Activated CD4-positive, alpha-beta T cell treated with anti-CD3 and anti-CD28 coated beads, Interleukin-2, amount 10 ng/mL, durations not matched to agents 24 days and 14 days (primary cell): ENCODE measurements around the gene FOXJ1. TPM values are rescaled to one million over a fixed set of nuclear protein-coding genes. Genes with fewer than 3 reads are reported as not detected.

ENCODE experiments used
- DNase-seq: peaks from one replicate; pipeline ENCODE4 v3.0.0; 2022
- H3K27ac Mint-ChIP-seq: one replicate; pipeline ENCODE4 v1.8.0; 2022; ENCODE audit warnings: mild to moderate bottlenecking, mixed read lengths
- H3K27me3 Mint-ChIP-seq: one replicate; pipeline ENCODE4 v1.8.0; 2022; ENCODE audit warnings: mixed read lengths
- H3K36me3 Mint-ChIP-seq: one replicate; pipeline ENCODE4 v1.8.0; 2022; ENCODE audit warnings: low read depth, mild to moderate bottlenecking, mixed read lengths
- H3K4me1 Mint-ChIP-seq: one replicate; pipeline ENCODE4 v1.8.0; 2021; ENCODE audit warnings: mixed read lengths
- H3K4me3 Mint-ChIP-seq: one replicate; pipeline ENCODE4 v1.8.0; 2022; ENCODE audit warnings: mild to moderate bottlenecking, moderate library complexity, mixed read lengths
- H3K9me3 Mint-ChIP-seq: one replicate; pipeline ENCODE4 v1.8.0; 2021; ENCODE audit warnings: mixed read lengths
- intact Hi-C: fragments of 100-400 bp; cut with micrococcal nuclease; formaldehyde crosslinking; loops from one replicate; pipeline ENCODE4 v1.15.1; 2023
- total RNA-seq: library from RNA; stranded (reverse); gene quantifications from 2 replicates; pipeline ENCODE4 v1.2.3, GENCODE V29; 2022

The FOXJ1 gene
- total RNA-seq, 1 donor from 2014 or later = 0.35 TPM

DNA sequence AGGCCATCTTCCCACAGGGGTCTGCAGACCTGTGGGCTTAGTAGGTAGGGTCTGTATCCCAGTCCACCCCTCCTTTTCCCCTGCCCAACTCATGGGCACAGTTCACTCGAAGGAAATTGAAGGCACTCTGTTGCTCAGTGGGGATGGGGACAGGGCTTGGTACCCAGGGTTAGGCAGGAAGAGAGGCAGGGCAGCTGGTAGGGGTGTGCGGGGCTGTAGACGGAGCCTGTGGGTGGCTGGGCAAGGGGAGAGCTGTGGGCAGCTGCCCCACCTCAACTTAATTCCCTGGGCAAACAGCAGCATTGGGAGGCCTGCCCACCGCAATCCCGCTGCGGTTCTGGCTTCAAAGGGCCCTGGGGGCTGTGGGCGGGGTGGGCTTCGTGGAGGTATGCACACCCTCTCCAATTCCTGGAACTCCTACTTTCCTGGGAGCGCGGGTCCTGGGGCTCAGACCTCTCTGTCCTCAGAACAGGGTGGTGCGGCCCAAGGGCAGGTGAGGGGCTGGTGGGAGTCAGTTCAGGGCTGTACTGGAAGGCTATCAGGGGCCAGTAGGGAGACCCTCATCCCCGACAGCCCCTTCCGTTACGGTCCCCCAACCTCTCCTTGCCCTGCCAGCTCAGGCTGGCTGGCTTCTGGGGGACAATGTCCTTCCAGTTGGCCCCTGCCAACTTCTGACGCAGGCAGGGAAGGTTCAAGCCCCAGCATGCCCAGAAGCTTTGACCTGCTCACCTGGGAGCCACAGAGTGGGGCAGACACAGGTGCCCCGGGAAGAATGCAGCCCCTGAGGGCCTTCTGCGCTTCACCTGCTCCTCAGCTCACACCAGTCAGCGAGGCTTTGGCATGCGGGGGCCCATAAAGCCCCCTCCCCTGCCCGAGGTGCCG is 9.1 kb downstream of the FOXJ1 start:
- H3K9me3 Mint-ChIP-seq = no peaks in the 10 kb centered on the region
- no peaks in the 10 kb centered on the region for H3K27me3 Mint-ChIP-seq
- DNase-seq = no peak
- no peaks in the 10 kb centered on the region for H3K36me3 Mint-ChIP-seq
- no peak overlapping the region for H3K4me3 Mint-ChIP-seq
- H3K27ac Mint-ChIP-seq = no peak overlapping the region
- H3K4me1 Mint-ChIP-seq = peaks cover 14% of the 10 kb centered on the region
- intact Hi-C loops = no loop called here

DNA sequence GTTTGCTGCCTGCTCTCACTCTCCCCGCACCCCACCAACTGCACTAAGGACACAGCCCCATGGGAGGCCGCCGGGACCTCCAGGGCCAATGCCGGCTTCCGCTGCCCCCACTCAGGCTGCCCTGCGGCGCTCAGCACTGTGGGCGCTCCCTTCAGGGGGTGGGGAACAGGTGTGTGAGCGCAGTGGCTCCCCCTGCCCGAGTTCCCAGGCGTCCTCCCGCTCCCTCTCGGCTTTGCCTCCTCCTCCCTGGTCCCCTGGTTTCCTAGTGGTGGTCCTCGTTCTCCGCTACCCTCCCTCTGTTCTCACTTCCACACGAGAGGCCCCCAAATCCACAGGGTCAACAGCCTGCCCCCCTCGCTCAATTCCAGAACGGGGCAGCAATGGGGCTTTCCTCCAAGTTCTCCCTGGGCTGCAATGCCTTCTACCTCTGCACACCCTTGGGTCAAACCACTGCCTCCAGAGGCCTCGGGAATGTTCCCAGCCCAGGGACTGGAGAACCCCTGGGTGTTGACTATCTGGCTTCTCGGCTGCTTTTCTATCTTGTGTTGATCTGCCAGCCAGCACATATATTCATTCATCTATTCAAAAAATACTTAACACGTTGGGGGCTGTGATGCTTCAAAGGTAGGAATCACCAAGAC is 9.9 kb downstream of the FOXJ1 start:
- H3K27ac Mint-ChIP-seq = no peak overlapping the region
- no peaks in the 10 kb centered on the region for H3K27me3 Mint-ChIP-seq
- H3K9me3 Mint-ChIP-seq = no peaks in the 10 kb centered on the region
- no peaks in the 10 kb centered on the region for H3K36me3 Mint-ChIP-seq
- H3K4me1 Mint-ChIP-seq = peaks cover 22% of the 10 kb centered on the region
- DNase-seq = no peak
- intact Hi-C loops = no loop called here
- H3K4me3 Mint-ChIP-seq = no peak overlapping the region

DNA sequence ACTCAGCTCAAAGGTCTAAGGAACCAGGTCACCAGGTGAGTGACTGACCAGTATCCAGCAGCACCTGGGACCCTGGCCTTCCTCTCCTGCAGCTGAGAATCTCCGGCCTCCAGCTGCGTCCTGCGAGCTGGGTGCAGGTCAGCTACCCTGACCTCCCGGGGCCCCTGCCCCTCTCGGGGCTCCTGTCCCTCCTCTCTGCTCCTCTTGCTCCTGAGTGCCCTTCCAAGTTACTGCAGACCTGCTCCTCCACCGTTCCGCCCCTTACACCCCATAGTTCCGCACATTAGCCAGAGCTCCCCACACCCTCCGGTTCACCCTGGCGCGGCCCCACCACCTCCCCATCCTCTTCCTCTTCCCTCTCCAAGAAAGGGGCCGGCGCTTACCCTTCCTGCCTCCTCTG is 10.6 kb downstream of the FOXJ1 start:
- no peak overlapping the region for H3K27ac Mint-ChIP-seq
- DNase-seq = no peak
- no peak overlapping the region for H3K4me3 Mint-ChIP-seq
- intact Hi-C loops = no loop called here
- H3K4me1 Mint-ChIP-seq = peaks cover 26% of the 10 kb centered on the region
- no peaks in the 10 kb centered on the region for H3K9me3 Mint-ChIP-seq
- no peaks in the 10 kb centered on the region for H3K27me3 Mint-ChIP-seq
- no peaks in the 10 kb centered on the region for H3K36me3 Mint-ChIP-seq

DNA sequence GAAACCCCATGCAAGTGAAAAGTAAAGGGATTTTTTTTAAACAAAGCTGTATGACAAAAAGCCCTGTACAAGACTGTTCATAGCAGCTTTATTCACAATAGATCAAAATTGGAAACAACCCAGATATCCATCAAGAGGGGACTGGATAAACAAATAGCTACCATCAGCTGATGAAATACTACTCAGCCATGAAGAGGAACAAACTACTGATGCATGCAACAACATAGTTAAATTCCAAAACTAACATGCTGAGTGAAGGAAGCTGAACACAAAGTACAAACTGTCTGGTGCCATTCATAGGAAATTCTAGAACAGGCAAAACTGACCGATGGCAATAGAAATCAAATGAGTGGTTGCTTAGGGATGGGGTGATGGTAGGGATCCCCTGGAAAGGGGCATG is 15.1 kb downstream of the FOXJ1 start:
- Mint-ChIP-seq H3K4me3 (no peak overlapping the region), H3K4me1 (peaks cover 25% of the 10 kb centered on the region), H3K27ac (no peak overlapping the region), H3K9me3 (no peaks in the 10 kb centered on the region), H3K27me3 (no peaks in the 10 kb centered on the region), H3K36me3 (no peaks in the 10 kb centered on the region)
- DNase-seq = no peak
- intact Hi-C loops = no loop called here

DNA sequence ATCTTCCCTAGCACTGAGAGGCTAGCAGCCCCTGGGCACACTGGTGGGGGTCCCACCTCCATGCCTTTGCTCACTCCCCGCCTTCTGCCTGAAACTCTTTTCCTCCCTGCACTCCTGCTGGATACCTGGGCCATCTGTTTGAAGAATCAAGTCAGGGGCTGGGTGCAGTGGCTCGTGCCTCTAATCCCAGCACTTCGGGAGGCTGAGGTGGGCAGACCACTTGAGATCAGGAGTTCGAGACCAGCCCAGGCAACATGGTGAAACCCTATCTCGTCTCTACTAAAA is 15.7 kb downstream of the FOXJ1 start:
- DNase-seq = no peak
- intact Hi-C loops = no loop called here

DNA sequence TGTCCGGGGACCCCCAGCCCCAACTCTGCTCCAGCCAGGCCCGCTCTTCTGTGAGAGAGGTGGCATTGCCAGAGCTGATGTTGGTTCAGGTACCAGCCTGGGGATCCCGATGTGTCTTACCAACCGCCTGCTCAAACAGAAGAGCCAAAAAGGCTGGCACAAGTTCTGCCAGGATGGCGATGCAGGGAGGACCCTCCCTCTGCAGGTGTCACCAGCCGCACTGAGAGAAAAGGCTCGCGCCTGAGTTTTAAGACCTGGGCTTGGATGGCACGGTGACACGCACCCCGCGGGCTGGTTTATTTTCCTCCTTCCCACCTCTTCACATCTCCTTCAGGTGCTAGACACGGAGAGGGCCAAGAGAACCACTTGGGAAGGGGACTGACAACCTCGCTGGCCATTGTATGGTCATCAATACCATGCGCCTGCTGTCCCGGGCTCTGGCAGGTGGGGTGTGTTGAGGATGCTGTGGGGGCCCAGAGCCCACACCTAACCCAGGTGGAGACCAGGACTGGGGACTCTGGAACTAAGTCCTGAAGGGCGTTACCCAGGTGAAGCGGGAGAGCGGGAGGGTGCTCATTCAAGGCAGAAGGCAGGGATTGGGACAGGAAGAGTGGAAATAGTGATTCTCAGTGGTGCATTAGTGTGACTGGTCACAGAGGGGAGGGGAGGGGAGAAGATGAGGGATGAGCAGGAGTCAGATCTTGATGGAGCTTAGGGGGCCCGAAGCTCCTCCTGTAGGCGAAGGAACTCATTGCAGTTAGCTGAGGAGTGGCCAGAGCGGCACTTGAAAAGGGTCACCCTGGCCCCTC is 16.3 kb downstream of the FOXJ1 start:
- H3K4me1 Mint-ChIP-seq = peaks cover 27% of the 10 kb centered on the region
- H3K36me3 Mint-ChIP-seq = no peaks in the 10 kb centered on the region
- no peaks in the 10 kb centered on the region for H3K27me3 Mint-ChIP-seq
- no peak for DNase-seq
- peak overlapping the region; percentile 36 for H3K27ac Mint-ChIP-seq
- H3K4me3 Mint-ChIP-seq = no peak overlapping the region
- intact Hi-C loops = loop anchor here (5.0 kb wide), 1 partner anchor 173 kb away; no protein-coding TSS in a partner anchor
- no peaks in the 10 kb centered on the region for H3K9me3 Mint-ChIP-seq

More for the DNA sequence above, 15.7 kb downstream of the FOXJ1 start:
- peaks cover 27% of the 10 kb centered on the region for H3K4me1 Mint-ChIP-seq
- no peaks in the 10 kb centered on the region for H3K36me3 Mint-ChIP-seq
- H3K27ac Mint-ChIP-seq = no peak overlapping the region
- H3K9me3 Mint-ChIP-seq = no peaks in the 10 kb centered on the region
- H3K4me3 Mint-ChIP-seq = no peak overlapping the region
- H3K27me3 Mint-ChIP-seq = no peaks in the 10 kb centered on the region

DNA sequence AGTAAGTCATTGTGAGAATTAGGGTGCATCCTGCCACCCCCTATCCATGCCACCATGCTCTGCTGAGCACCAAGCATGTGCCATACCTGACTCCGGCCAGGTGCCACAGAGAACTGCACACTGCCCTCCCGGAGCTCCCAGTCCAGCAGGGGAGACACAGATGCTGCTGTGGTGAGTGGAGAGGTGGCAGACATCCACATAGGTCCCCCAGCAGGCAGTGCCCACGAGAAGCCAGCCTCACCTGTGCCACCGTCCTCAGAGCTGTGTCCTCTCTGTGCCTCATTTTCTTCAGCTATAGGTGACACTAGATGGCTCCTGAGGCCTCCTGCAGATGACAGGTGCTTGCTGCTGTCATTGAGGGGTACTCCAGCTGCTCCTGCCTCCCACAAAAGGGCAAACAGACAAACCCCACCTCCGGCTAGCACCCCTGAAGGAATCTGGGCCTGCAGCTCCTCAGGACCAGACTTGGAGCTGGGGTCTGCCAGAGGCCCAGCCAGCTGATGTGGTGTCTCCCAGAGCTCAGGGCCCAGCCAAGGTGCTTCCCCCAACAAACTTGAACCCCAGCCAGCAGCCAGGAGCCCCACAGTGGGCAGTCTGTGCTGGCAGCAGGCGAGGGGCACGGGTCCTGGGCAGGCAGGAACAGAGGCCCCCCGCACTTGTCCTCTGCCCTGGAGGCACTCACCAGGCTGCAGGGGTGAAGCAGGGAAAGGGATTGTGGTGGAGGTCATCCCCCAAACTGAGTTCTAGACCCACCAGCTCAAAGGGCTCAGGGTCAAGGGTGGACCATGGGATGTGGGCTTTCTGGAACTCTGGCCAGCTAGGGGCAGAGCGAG is 17.1 kb downstream of the FOXJ1 start:
- H3K27me3 Mint-ChIP-seq = no peaks in the 10 kb centered on the region
- peaks cover 27% of the 10 kb centered on the region for H3K4me1 Mint-ChIP-seq
- DNase-seq = no peak
- H3K9me3 Mint-ChIP-seq = no peaks in the 10 kb centered on the region
- intact Hi-C loops = loop anchor here (5.0 kb wide), 1 partner anchor 173 kb away; no protein-coding TSS in a partner anchor
- no peaks in the 10 kb centered on the region for H3K36me3 Mint-ChIP-seq
- H3K27ac Mint-ChIP-seq = no peak overlapping the region
- H3K4me3 Mint-ChIP-seq = no peak overlapping the region

DNA sequence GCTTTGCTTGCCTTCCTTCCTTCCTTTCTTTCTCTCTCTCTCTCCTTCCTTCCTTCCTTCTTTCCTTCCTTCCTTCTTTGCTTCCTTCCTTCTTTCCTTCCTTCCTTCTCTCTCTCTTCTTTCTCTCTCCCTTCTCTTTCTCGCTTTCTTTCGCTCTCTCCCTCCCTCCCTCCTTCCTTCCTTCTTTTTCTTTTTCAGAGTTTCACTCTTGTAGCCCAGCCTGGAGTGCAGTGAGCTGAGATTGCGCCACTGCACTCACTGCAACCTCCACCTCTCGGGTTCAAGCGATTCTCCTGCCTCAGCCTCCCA is 17.9 kb downstream of the FOXJ1 start:
- Mint-ChIP-seq H3K27me3 (no peaks in the 10 kb centered on the region), H3K36me3 (no peaks in the 10 kb centered on the region), H3K4me1 (peaks cover 27% of the 10 kb centered on the region), H3K9me3 (no peaks in the 10 kb centered on the region), H3K27ac (peak overlapping the region; percentile 75), H3K4me3 (peak overlapping the region; percentile 34)
- intact Hi-C loops = loop anchor here (5.0 kb wide), 1 partner anchor 174 kb away; no protein-coding TSS in a partner anchor
- DNase-seq = no peak

DNA sequence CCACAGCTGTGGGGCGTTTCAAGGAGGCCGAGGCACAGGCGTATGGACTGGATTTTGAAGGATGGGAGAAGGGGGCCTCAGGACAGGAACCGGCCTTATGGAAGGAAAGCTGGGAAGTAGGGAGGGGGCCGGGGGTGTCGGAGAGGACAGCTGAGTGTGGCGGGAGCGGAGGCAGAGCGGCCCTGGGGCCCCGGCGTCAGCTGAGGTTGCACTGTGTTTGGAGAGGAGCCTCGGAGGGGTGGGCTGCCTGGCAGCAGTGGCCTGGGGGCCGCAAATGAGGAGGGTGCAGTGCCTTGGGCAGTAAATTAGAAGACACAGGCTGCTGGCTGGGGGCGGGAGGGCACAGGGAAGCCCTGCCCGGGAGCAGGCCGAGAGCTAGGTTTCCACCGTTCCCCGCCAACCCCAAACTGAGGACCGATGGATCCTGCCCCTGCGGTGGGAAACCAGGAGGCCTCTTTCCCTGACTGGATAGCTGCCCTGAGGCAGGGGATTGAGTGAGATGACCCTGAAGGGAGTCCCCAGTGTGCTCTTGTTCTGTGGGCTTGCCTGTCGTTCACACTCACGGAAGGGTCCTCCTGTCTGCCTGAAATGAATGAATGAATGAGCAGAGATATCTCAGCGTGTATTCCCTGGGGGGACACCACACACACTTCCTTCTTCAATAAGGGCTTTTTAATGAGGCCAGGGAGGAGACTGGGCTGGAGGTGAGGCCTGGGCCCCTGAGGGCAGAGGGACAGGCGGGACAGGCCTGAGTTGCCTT is 18.4 kb downstream of the FOXJ1 start:
- no peak for DNase-seq
- Mint-ChIP-seq H3K36me3 (no peaks in the 10 kb centered on the region), H3K4me1 (peaks cover 27% of the 10 kb centered on the region), H3K27me3 (no peaks in the 10 kb centered on the region), H3K4me3 (peak overlapping the region; percentile 47), H3K27ac (peak overlapping the region; percentile 75), H3K9me3 (no peaks in the 10 kb centered on the region)
- intact Hi-C loops = loop anchor here (5.0 kb wide), 1 partner anchor 175 kb away; no protein-coding TSS in a partner anchor

DNA sequence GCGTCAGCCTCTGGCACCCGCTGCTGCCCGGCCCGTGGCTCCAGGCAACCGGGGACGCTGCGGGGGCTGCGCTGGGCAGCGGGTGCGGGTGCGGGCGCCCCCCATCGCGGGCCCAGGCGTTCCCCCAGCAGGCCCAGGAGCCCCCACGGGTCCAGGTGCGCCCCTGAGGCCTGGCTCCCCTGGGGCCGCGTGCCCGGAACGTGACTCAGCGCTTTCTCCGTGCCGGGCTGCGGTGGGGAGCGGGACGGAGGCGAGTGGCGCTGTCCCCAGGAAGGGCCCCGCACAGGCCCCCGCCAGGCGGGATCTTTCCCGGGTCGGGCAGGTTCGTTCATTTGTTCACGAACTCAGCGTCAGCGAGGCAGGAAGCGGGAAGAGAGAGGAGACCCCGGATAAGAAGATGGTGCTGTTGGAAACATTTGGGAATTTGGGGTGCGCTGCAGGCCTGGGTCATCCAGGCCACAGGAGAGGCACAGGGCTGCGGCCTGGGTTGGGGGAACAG is 19.1 kb downstream of the FOXJ1 start:
- Mint-ChIP-seq H3K27me3 (no peaks in the 10 kb centered on the region), H3K4me3 (peak overlapping the region; percentile 47), H3K9me3 (no peaks in the 10 kb centered on the region), H3K27ac (peak overlapping the region; percentile 72), H3K4me1 (peaks cover 24% of the 10 kb centered on the region), H3K36me3 (no peaks in the 10 kb centered on the region)
- DNase-seq = peak; percentile 69
- intact Hi-C loops = loop anchor here (1.0 to 5.0 kb wide), 4 partner anchors 59 to 175 kb away; no protein-coding TSS in a partner anchor

DNA sequence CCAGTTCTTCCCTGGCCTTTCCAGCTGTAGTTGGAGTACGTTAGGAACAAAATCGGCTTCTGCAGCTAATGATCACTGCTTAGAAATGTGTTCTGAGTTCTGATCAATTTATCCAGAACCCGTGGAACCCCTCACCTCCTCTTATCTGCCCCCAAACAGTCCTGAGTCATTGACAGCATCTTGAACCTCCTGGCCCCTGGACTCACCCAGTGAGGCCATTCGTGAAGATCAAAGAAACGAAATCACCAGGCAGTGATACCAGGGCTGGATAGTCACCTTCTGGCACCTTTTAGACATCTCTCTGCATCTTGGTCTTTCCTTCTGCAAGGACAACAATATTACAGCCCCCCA is 20.4 kb downstream of the FOXJ1 start:
- peak overlapping the region; percentile 57 for H3K27ac Mint-ChIP-seq
- intact Hi-C loops = loop anchor here (1.0 to 5.0 kb wide), 4 partner anchors 60 to 177 kb away; no protein-coding TSS in a partner anchor
- no peak for DNase-seq
- no peaks in the 10 kb centered on the region for H3K9me3 Mint-ChIP-seq
- H3K36me3 Mint-ChIP-seq = no peaks in the 10 kb centered on the region
- no peaks in the 10 kb centered on the region for H3K27me3 Mint-ChIP-seq
- H3K4me3 Mint-ChIP-seq = no peak overlapping the region
- peaks cover 11% of the 10 kb centered on the region for H3K4me1 Mint-ChIP-seq

DNA sequence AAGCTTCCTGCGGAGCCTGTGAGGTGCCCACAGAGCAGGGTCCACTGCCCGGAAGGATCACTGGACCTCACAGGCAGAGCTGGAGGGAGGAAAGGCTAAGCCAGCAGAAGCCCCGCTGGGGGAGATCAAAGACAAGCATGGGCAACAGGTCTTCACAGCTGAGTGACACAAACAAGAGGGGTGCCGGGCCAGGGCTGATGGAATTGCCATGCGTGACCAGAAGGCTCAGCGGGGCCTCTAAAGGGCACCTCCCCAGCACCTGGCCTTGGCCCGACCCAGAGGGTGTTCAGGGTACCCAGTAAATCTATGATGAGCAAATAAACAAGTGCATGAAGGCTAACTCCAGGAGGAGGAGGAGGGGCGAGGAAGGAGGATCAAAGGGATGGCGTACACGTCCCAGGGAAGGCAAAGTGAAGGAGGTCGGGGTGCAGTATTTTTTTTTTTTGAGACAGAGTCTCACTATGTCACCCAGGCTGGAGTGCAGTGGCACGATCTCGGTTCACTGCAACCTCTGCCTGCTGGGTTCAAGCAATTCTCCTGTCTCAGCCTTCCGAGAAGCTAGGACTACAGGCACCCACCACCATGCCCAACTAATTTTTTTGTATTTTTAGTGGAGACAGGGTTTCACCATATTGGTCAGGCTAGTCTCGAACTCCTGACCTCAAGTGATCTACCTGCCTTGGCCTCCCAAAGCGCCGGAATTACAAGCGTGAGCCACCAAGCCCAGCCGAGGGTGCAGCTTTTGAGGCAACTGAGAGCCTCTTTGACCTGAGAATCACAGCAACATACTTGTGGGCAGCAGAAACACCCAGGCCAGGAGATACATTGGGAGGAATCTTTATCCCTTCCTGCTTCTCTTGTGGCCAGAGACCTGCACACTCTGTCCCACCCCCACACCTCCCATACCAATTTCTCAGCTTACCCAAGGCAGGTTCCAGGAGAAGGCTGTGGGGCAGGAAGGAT is 21.4 kb downstream of the FOXJ1 start:
- Mint-ChIP-seq H3K27ac (no peak overlapping the region), H3K36me3 (no peaks in the 10 kb centered on the region), H3K9me3 (no peaks in the 10 kb centered on the region), H3K4me3 (no peak overlapping the region), H3K27me3 (no peaks in the 10 kb centered on the region), H3K4me1 (peaks cover 10% of the 10 kb centered on the region)
- intact Hi-C loops = loop anchor here (2.0 to 5.0 kb wide), 3 partner anchors 61 to 178 kb away; no protein-coding TSS in a partner anchor
- no peak for DNase-seq
